ENCODE data around the gene NIN.

The NIN gene

GRCh38 chr14:50835280-50835679, 4.3 kb upstream of the NIN start:
- Mint-ChIP-seq H3K9me3 (no peaks in the 10 kb centered on the region), H3K4me3 (peak overlapping the region; percentile 5), H3K27ac (ENCODE audit: low read depth) (no peak overlapping the region), H3K27me3 (no peaks in the 10 kb centered on the region), H3K36me3 (ENCODE audit: insufficient read depth) (peaks cover 7% of the 10 kb centered on the region), H3K4me1 (peaks cover 38% of the 10 kb centered on the region)
- DNase-seq (ENCODE audit: low spot score in 2 of 2), result no peak
- ATAC-seq (replicated peaks; ENCODE audit: extremely low read depth, poor library complexity, severe bottlenecking), result no peak

GRCh38 chr14:50834802-50835276, 3.9 kb upstream of the NIN start:
- ATAC-seq (replicated peaks; ENCODE audit: extremely low read depth, poor library complexity, severe bottlenecking), result no peak
- Mint-ChIP-seq H3K27me3 (no peaks in the 10 kb centered on the region), H3K36me3 (ENCODE audit: insufficient read depth) (peaks cover 11% of the 10 kb centered on the region), H3K9me3 (no peaks in the 10 kb centered on the region), H3K4me3 (peak overlapping the region; percentile 5), H3K4me1 (peaks cover 42% of the 10 kb centered on the region), H3K27ac (ENCODE audit: low read depth) (no peak overlapping the region)
- DNase-seq (ENCODE audit: low spot score in 2 of 2), result no peak

GRCh38 chr14:50832935-50833630, 2.1 kb upstream of the NIN start:
- Mint-ChIP-seq H3K4me3 (peak overlapping the region; percentile 92), H3K36me3 (ENCODE audit: insufficient read depth) (peaks cover 17% of the 10 kb centered on the region)

GRCh38 chr14:50831726-50832168, 785 bp upstream of the NIN start:
- DNase-seq (ENCODE audit: low spot score in 2 of 2) (no peak), ATAC-seq (replicated peaks; ENCODE audit: extremely low read depth, poor library complexity, severe bottlenecking) (no peak)
- H3K4me3 Mint-ChIP-seq, result peak overlapping the region; percentile 92
- no peaks in the 10 kb centered on the region for H3K27me3 Mint-ChIP-seq
- peak overlapping the region; percentile 94 for H3K27ac Mint-ChIP-seq (ENCODE audit: low read depth)
- H3K36me3 Mint-ChIP-seq (ENCODE audit: insufficient read depth), result peaks cover 21% of the 10 kb centered on the region
- H3K4me1 Mint-ChIP-seq, result peaks cover 61% of the 10 kb centered on the region
- no peaks in the 10 kb centered on the region for H3K9me3 Mint-ChIP-seq

More at GRCh38 chr14:50832935-50833630, 2.1 kb upstream of the NIN start:
- Mint-ChIP-seq H3K9me3 (no peaks in the 10 kb centered on the region), H3K27ac (ENCODE audit: low read depth) (no peak overlapping the region), H3K4me1 (peaks cover 51% of the 10 kb centered on the region), H3K27me3 (no peaks in the 10 kb centered on the region)
- ATAC-seq (replicated peaks; ENCODE audit: extremely low read depth, poor library complexity, severe bottlenecking) (no peak), DNase-seq (ENCODE audit: low spot score in 2 of 2) (no peak)

GRCh38 chr14:50830044-50830931, 674 bp downstream of the NIN start:
- Mint-ChIP-seq H3K9me3 (no peaks in the 10 kb centered on the region), H3K4me1 (peaks cover 72% of the 10 kb centered on the region), H3K27me3 (no peaks in the 10 kb centered on the region), H3K36me3 (ENCODE audit: insufficient read depth) (peaks cover 23% of the 10 kb centered on the region), H3K4me3 (peak overlapping the region; percentile 92), H3K27ac (ENCODE audit: low read depth) (peak overlapping the region; percentile 97)
- peak; percentile 78 for ATAC-seq (replicated peaks; ENCODE audit: extremely low read depth, poor library complexity, severe bottlenecking)
- DNase-seq (ENCODE audit: low spot score in 2 of 2), result peak; percentile 47 to 74

- Mint-ChIP-seq H3K27ac (ENCODE audit: low read depth) (peak overlapping the region; percentile 97), H3K9me3 (no peaks in the 10 kb centered on the region), H3K4me1 (peaks cover 73% of the 10 kb centered on the region), H3K36me3 (ENCODE audit: insufficient read depth) (peaks cover 23% of the 10 kb centered on the region), H3K27me3 (no peaks in the 10 kb centered on the region), H3K4me3 (peak overlapping the region; percentile 92)
- ATAC-seq (replicated peaks; ENCODE audit: extremely low read depth, poor library complexity, severe bottlenecking), result no peak
- DNase-seq (ENCODE audit: low spot score in 2 of 2), result no peak
Observed at GRCh38 chr14:50829489-50830043, 1.4 kb downstream of the NIN start.

- H3K4me3 Mint-ChIP-seq, result peak overlapping the region; percentile 92
- H3K9me3 Mint-ChIP-seq, result no peaks in the 10 kb centered on the region
- ATAC-seq (replicated peaks; ENCODE audit: extremely low read depth, poor library complexity, severe bottlenecking) (no peak), DNase-seq (ENCODE audit: low spot score in 2 of 2) (no peak)
- peaks cover 73% of the 10 kb centered on the region for H3K4me1 Mint-ChIP-seq
- H3K27me3 Mint-ChIP-seq, result no peaks in the 10 kb centered on the region
- peak overlapping the region; percentile 97 for H3K27ac Mint-ChIP-seq (ENCODE audit: low read depth)
- peaks cover 23% of the 10 kb centered on the region for H3K36me3 Mint-ChIP-seq (ENCODE audit: insufficient read depth)
Observed at GRCh38 chr14:50828721-50829488, 2.1 kb downstream of the NIN start.

- H3K27ac Mint-ChIP-seq (ENCODE audit: low read depth), result peak overlapping the region; percentile 22
Observed at GRCh38 chr14:50826681-50827080, 4.3 kb downstream of the NIN start.

GRCh38 chr14:50825307-50825706, 5.7 kb downstream of the NIN start:
- H3K27me3 Mint-ChIP-seq, result no peaks in the 10 kb centered on the region
- no peak for DNase-seq (ENCODE audit: low spot score in 2 of 2)
- peak overlapping the region; percentile 93 for H3K27ac Mint-ChIP-seq (ENCODE audit: low read depth)
- H3K36me3 Mint-ChIP-seq (ENCODE audit: insufficient read depth), result peaks cover 25% of the 10 kb centered on the region
- peak overlapping the region; percentile 74 for H3K4me3 Mint-ChIP-seq
- no peak for ATAC-seq (replicated peaks; ENCODE audit: extremely low read depth, poor library complexity, severe bottlenecking)
- H3K4me1 Mint-ChIP-seq, result peaks cover 93% of the 10 kb centered on the region
- H3K9me3 Mint-ChIP-seq, result no peaks in the 10 kb centered on the region

More at GRCh38 chr14:50826681-50827080, 4.3 kb downstream of the NIN start:
- no peaks in the 10 kb centered on the region for H3K9me3 Mint-ChIP-seq
- H3K36me3 Mint-ChIP-seq (ENCODE audit: insufficient read depth), result peaks cover 25% of the 10 kb centered on the region
- ATAC-seq (replicated peaks; ENCODE audit: extremely low read depth, poor library complexity, severe bottlenecking) (no peak), DNase-seq (ENCODE audit: low spot score in 2 of 2) (no peak)
- peak overlapping the region; percentile 54 for H3K4me3 Mint-ChIP-seq
- H3K4me1 Mint-ChIP-seq, result peaks cover 85% of the 10 kb centered on the region
- no peaks in the 10 kb centered on the region for H3K27me3 Mint-ChIP-seq

- no peaks in the 10 kb centered on the region for H3K9me3 Mint-ChIP-seq
- DNase-seq (ENCODE audit: low spot score in 2 of 2) (no peak), ATAC-seq (replicated peaks; ENCODE audit: extremely low read depth, poor library complexity, severe bottlenecking) (peak; percentile 41)
- H3K36me3 Mint-ChIP-seq (ENCODE audit: insufficient read depth), result peaks cover 21% of the 10 kb centered on the region
- H3K27me3 Mint-ChIP-seq, result no peaks in the 10 kb centered on the region
- H3K4me3 Mint-ChIP-seq, result peak overlapping the region; percentile 74
- H3K4me1 Mint-ChIP-seq, result peaks cover 94% of the 10 kb centered on the region
- peak overlapping the region; percentile 93 for H3K27ac Mint-ChIP-seq (ENCODE audit: low read depth)
Observed at GRCh38 chr14:50823762-50824636, 7.0 kb downstream of the NIN start.

GRCh38 chr14:50823051-50823761, 7.8 kb downstream of the NIN start:
- Mint-ChIP-seq H3K4me1 (peaks cover 92% of the 10 kb centered on the region), H3K9me3 (no peaks in the 10 kb centered on the region), H3K4me3 (peak overlapping the region; percentile 74), H3K27ac (ENCODE audit: low read depth) (peak overlapping the region; percentile 93), H3K36me3 (ENCODE audit: insufficient read depth) (peaks cover 24% of the 10 kb centered on the region), H3K27me3 (no peaks in the 10 kb centered on the region)
- ATAC-seq (replicated peaks; ENCODE audit: extremely low read depth, poor library complexity, severe bottlenecking) (no peak), DNase-seq (ENCODE audit: low spot score in 2 of 2) (no peak)
